ENCODE data around the gene NAGLU.
"Not testable (repeated sequence)": the region's sequence is repeated elsewhere in the genome, so short reads cannot be mapped to it uniquely, and the experiment has no call there.

Gene NAGLU

GRCh38 chr17:42545755-42546505 lies 9.9 kb downstream of the NAGLU start:
- not testable (repeated sequence) for DNase-seq (ENCODE audit: low spot score)

DNA sequence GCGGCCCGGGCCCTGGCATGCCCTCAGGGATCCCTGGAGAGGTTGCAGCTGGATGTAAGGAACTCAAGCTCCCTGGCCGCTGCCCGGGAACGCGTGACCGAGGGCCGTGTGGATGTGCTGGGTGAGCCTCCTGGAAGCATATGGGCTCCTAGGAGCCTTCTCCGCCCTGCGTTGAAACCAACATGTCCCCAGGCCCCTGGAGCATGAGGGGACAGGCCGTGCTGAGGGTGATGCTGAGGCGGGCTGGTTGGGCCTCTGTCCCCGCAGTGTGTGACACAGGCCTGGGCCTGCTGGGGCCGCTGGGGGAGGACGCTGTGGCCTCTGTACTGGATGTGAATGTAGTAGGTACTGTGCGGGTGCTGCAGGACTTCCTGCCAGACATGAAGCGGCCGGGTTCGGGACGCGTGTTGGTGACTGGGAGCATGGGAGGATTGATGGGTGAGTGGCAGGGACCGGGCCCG lies 11.0 kb downstream of the NAGLU start:
- DNase-seq (ENCODE audit: low spot score) = no peak

- no peak for DNase-seq (ENCODE audit: low spot score)
These were observed 11.6 kb downstream of the NAGLU start for GRCh38 chr17:42547698-42548069.

- no peak for DNase-seq (ENCODE audit: low spot score)
These were observed 12.2 kb downstream of the NAGLU start for GRCh38 chr17:42548070-42548837.

DNA sequence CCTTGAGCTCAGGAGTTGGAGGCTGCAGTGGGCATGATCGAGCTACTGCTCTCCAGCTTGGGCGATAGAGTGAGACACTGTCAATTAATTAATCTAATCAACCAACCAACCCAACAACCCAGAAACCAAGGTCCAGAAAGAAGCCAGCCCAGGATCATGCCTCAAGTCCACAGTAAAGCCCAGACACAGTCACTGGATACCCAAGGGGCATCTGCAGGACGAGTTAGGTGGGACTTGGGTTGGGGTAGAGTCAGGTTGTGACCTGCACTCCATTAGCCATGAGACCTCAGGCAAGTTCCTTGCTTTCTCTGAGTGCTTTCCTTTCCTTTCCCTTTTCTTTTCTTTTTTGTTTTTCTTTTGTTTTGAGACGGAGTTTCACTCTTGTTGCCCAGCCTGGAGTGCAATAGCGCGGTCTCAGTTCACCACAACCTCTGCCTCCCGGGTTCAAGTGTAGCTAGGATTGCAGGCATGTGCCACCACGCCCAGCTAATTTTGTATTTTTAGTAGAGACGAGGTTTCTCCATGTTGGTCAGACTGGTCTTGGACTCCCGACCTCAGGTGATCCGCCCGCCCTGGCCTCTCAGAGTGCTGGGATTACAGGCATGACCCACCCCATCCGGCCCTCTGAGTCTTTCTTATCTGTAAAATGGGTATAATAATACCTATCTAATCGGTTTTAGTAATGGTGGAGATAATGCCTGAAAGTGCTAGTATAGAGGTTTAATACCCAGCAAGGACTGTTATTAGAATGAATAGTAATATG lies 13.1 kb downstream of the NAGLU start:
- no peak for DNase-seq (ENCODE audit: low spot score)

GRCh38 chr17:42552736-42553135 lies 16.7 kb downstream of the NAGLU start, which contains the start of gene HSD17B1:
Gene HSD17B1 (plus strand): TSS chr17:42552923. CDS start chr17:42552934, 11 bp downstream.
- DNase-seq (ENCODE audit: low spot score) = not testable (repeated sequence)

DNA sequence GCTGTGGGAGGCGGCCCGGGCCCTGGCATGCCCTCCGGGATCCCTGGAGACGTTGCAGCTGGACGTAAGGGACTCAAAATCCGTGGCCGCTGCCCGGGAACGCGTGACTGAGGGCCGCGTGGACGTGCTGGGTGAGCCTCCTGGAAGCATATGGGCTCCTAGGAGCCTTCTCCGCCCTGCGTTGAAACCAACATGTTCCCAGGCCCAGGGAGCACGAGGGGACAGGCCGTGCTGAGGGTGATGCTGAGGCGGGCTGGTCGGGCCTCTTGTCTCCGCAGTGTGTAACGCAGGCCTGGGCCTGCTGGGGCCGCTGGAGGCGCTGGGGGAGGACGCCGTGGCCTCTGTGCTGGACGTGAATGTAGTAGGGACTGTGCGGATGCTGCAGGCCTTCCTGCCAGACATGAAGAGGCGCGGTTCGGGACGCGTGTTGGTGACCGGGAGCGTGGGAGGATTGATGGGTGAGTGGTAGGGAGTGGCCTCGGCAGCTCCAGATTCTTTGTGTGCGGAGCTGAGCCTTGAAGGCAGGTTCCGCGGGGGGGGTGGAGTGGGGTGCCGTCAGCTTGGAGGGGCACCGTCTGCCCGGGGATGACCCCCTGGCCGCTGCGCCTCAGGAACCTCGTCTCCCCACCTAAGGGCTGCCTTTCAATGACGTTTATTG lies 17.2 kb downstream of the NAGLU start:
- no peak for DNase-seq (ENCODE audit: low spot score)

- no peak for DNase-seq (ENCODE audit: low spot score)
These were observed 17.8 kb downstream of the NAGLU start for GRCh38 chr17:42553866-42554249.

- DNase-seq (ENCODE audit: low spot score) = peak; percentile 74
These were observed 18.4 kb downstream of the NAGLU start for GRCh38 chr17:42554250-42555121.

DNA sequence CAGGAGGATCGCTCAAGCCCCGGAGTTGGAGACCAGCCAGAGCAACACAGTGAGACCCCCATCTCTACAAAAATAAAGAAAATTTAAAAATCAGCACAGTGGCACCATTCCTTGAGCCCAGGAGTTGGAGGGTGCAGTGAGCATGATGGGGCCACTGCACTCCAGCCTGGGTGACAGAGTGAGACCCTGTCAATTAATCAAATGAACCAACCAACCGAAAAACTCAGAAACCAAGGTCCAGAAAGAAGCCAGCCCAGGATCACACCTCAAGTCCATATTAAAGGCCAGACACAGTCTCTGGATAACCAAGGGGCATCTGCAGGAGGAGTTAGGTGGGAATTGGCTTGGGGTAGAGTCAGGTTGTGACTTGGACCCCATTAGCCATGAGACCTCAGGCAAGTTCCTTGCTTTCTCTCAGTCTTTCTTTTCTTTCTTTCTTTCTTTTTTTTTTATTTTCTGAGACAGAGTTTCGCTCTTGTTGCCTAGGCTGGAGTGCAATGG lies 19.1 kb downstream of the NAGLU start:
- no peak for DNase-seq (ENCODE audit: low spot score)

DNA sequence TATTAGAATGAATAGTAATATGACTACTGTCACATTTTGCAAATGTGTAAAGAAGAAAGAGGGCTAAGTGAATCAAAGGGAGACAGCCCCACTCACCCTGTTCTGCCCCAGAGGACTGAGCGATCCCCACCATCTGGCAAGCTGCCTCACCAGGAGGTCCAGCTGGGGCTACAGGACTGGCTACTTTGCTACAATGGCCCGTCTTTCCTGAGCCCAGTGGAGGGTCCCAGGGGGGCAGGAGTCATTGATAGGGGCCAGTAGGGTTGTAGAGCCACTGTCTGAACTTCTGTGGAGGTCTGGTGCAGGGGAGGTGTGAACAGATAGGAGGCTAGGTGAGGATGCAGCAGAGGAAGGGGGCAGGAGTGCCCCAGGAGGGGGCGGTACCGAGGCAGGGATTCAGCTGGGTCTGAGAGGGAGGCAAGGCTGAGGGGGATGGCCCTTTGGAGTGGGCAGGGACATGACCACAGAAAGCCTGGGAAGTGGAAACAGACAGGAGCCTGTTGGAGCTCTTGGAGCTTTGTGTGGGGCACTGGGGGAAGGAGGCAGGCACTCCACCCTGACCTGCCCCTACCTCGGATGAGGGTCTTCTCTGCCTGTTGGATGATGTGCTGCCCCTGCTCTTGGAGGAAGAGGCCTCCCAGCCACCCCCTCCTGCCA lies 20.0 kb downstream of the NAGLU start:
- DNase-seq (ENCODE audit: low spot score) = not testable (repeated sequence)

GRCh38 chr17:42559075-42559474 lies 23.0 kb downstream of the NAGLU start:
- no peak for DNase-seq (ENCODE audit: low spot score)

DNA sequence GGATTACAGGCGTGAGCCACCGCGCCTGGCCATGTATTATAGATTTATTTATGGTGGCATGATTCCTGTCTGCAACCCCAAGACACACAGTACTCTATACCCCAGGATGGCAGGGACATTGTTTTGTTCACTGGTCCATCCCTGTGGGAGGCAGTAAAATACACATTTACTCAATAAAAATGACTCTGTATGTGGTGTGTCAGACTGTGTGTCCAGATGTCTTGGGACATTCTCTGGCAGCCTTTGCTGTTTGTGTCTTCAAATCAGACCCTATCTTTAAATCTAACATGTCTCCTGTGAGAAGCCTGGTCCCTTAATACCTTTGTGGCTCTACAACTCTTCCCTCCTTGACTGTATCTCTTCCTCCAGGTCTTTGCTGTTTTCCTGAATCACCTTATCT lies 24.2 kb downstream of the NAGLU start:
- no peak for DNase-seq (ENCODE audit: low spot score)

DNA sequence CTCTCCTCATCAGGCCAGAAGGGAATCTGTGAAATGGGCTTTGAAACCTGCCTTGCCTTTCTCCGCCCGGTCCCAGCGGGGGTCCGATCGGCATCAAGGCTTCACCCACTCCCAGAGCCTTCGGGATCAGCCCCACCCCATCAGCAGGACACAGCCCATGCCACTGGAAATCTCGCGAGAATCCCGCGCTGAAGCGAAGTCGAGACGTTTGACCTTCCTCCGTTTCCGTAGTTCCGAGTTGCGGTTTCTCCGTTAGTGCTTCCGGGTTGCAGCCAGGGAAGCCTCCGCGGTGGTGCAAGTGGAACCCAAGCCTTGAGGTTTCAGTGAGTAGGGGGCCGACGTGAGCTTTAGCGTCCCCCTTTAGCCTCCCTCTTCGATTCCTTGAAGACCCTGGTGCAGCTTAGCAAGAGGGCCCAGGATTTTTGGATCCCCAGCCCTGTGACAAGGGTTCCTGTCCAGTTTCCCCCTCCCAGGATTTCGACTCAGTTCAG lies 25.9 kb downstream of the NAGLU start, which contains the start of gene COASY:
TSS of gene COASY (plus strand) at position 252 of the 491 bp plus-strand sequence. CDS start 475 bp downstream, outside the sequence.
- peak; percentile 97 for DNase-seq (ENCODE audit: low spot score)

DNA sequence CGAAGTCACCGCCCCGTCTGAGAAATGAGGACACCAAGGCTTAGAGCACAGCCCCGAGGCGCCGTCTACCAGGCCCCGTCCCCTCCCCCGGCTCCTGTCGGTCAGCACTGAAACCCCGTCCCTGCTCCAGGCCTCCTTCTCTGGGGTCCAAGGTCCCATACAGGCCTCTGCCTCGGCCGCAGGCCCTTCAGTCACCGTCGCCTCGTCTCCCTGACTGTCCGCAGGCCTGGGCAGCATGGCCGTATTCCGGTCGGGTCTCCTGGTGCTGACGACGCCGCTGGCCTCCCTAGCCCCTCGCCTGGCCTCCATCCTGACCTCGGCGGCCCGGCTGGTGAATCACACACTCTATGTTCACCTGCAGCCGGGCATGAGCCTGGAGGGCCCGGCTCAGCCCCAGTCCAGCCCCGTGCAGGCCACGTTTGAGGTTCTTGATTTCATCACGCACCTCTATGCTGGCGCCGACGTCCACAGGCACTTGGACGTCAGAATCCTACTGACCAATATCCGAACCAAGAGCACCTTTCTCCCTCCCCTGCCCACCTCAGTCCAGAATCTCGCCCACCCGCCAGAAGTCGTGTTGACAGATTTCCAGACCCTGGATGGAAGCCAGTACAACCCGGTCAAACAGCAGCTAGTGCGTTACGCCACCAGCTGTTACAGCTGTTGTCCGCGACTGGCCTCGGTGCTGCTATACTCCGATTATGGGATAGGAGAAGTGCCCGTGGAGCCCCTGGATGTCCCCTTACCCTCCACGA lies 26.5 kb downstream of the NAGLU start:
- DNase-seq (ENCODE audit: low spot score) = peak; percentile 19

DNA sequence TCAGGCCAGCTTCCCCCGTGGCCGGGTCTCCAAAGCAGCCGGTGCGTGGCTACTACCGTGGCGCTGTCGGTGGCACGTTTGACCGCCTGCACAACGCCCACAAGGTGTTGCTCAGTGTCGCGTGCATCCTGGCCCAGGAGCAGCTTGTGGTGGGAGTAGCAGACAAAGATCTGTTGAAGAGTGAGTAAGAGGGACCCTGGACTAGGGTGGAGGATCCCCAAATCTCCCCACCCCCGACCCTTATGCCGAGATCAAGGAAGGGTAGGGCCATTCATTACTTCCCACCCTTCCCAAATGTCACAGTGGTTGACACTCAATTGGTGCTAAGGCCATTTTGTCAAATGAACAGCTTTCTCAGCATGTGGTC lies 27.1 kb downstream of the NAGLU start:
- no peak for DNase-seq (ENCODE audit: low spot score)

DNA sequence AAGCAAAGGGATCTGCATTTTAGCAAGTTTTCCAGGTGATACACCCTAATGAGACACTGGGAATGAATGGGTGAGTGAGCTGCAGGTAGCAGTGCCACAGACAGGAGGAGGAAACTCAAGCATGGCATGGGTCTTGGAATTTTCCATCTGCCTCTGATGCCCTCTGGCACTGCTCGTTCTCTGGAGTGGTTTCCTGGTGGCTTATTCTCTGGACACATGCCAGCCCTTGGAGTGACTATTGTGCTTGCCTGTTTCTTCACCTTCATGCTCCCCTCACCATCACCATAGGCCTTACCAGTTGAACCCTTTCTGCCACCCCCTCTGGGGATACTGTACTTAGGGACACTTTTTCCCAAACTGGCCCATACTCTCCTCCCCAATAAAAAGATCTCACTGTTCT lies 27.5 kb downstream of the NAGLU start:
- DNase-seq (ENCODE audit: low spot score) = peak; percentile 70

DNA sequence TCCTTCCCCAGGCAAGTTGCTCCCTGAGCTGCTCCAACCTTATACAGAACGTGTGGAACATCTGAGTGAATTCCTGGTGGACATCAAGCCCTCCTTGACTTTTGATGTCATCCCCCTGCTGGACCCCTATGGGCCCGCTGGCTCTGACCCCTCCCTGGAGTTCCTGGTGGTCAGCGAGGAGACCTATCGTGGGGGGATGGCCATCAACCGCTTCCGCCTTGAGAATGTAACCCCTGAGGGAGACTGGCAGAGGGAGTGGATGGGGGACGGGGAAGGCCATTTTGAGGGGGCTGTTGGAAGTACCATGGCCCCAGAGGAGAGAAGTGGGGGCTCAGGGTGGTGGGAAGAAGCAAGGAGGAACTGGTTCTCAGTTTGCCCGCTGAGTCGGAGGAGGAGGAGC lies 27.9 kb downstream of the NAGLU start:
- DNase-seq (ENCODE audit: low spot score) = no peak

DNA sequence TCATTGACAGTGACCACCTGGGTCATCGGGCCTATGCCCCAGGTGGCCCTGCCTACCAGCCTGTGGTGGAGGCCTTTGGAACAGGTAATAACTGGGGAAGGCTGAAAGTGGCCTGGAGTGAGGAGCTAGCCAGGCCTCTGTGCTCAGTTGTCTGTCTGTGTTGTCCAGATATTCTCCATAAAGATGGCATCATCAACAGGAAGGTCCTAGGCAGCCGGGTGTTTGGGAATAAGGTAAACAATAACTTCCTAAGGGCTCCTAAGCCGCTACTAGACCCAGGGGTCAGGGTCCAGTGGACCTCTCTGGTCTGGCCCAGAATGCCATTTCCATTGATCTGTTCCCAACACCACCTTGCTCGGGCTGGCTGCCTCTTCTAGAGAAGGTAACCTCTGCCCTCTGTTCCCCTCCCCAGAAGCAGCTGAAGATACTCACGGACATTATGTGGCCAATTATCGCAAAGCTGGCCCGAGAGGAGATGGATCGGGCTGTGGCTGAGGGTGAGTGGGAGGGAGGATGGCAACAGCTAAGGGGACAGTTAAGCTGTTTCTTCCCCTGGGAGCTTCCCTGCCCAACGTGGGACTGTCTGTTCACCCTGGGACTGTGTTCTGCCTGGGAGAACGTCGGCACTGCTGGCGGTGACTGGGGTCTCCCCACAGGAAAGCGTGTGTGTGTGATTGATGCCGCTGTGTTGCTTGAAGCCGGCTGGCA lies 28.9 kb downstream of the NAGLU start:
- no peak for DNase-seq (ENCODE audit: low spot score)
